Measurements from ENCODE around the gene ANO7. TPM values are rescaled to one million over a fixed set of nuclear protein-coding genes. Genes with fewer than 3 reads are reported as not detected.

The ANO7 gene
- total and polyA plus RNA-seq, 2 of the 8 experiments (the other 6 are each of a cell fraction or from before 2014, with no cell fraction given): 3.2 to 6.9 TPM

GRCh38 chr2:241272303-241273209, 84.1 kb downstream of the ANO7 start:
- H3K23me2 ChIP-seq (ENCODE audit: low read depth, low read length): peaks cover 8% of the 10 kb centered on the region; the same call in 1 of the 2 replicates
- no peak overlapping the region for H3K56ac ChIP-seq (replicated peaks; ENCODE audit: insufficient read length, low read depth, low read length)
- H2AFZ ChIP-seq (ENCODE audit: low read length): no peak overlapping the region
- H3K4ac ChIP-seq (replicated peaks; ENCODE audit: insufficient read length, low read depth, low read length): no peak overlapping the region
- H3K36me3 ChIP-seq (ENCODE audit: control insufficient read depth in 2 of 4, insufficient read depth in 4 of 4, low read length in 3 of 4): peaks cover 0 to 2% (median under 1%) of the 10 kb centered on the region in 4 experiments; a peak in 3 of 8 replicates
- no peak overlapping the region for H3K14ac ChIP-seq (ENCODE audit: insufficient read length)
- peak overlapping the region; percentile 72 for H4K8ac ChIP-seq (ENCODE audit: extremely low read depth, insufficient read depth, low read length)
- no peak overlapping the region for H4K5ac ChIP-seq (ENCODE audit: insufficient read length, low read depth, low read length)
- no peak overlapping the region for H2BK120ac ChIP-seq (replicated peaks; ENCODE audit: low read depth, low read length)
- WGBS, 2 experiments (ENCODE audit: extremely low coverage in 1 of 2, insufficient coverage in 1 of 2, insufficient read length in 1 of 2, insufficient replicate concordance in 2 of 2, low coverage in 1 of 2, low lambda C conversion rate in 2 of 2, missing lambda C conversion rate in 1 of 2): 16% methylated on average over 10 of the region's 102 CpGs; no CpG with 5 or more reads in 1 of the 2 experiments
- peaks cover 10 to 84% of the 10 kb centered on the region in 2 experiments for H3K79me2 ChIP-seq (ENCODE audit: control insufficient read depth in 1 of 2, insufficient read depth in 2 of 2, low read length in 2 of 2)
- peaks cover 27% of the 10 kb centered on the region for H3K79me1 ChIP-seq (ENCODE audit: low read depth, low read length)
- peak overlapping the region; percentile 48 to 79 (median 62); a peak in 6 of 7 replicates for H3K9ac ChIP-seq (replicated peaks in 1 of 4; ENCODE audit: extremely low read depth in 1 of 4, low read depth in 3 of 4, low read length in 3 of 4)
- H3K27me3 ChIP-seq (replicated peaks in 1 of 4; ENCODE audit: control insufficient read depth in 3 of 4, extremely low read depth in 1 of 4, insufficient read depth in 3 of 4, low read length in 3 of 4): no peaks in the 10 kb centered on the region
- POLR2A ChIA-PET (ENCODE audit: partially characterized antibody): interaction anchor here (0.6 to 1.0 kb wide), 3 partner anchors 31 to 46 kb away, joined by 3 to 5 read pairs (median 3); no protein-coding TSS in a partner anchor
- CTCF ChIA-PET (ENCODE audit: partially characterized antibody): no interaction called here
- H2BK12ac ChIP-seq (ENCODE audit: low read depth, low read length): 0 out of 2 replicates have a peak overlapping the region, but pooled peaks have one; percentile 27
- H2AK5ac ChIP-seq (ENCODE audit: low read depth, low read length): no peak overlapping the region
- H3K27ac ChIP-seq (ENCODE audit: low read depth, low read length): peak overlapping the region; percentile 14; the same call in 1 of the 2 replicates
- H2BK5ac ChIP-seq (ENCODE audit: low read depth, low read length): 0 out of 2 replicates have a peak overlapping the region, but pooled peaks have one; percentile 52
- no peak overlapping the region for H3K23ac ChIP-seq (ENCODE audit: insufficient read length)
- no peaks in the 10 kb centered on the region for H3K9me3 ChIP-seq (ENCODE audit: insufficient read depth in 2 of 2, low read depth in 1 of 2, low read length in 1 of 2)
- peak in 1 of 2 experiments; percentile 75 for DNase-seq (ENCODE audit: low read depth in 1 of 2, low spot score in 2 of 2)
- H2BK15ac ChIP-seq (ENCODE audit: low read length): no peak overlapping the region
- no peak for FAIRE-seq
- H4K91ac ChIP-seq (replicated peaks; ENCODE audit: insufficient read length, low read length): no peak overlapping the region
- no peak overlapping the region for H2BK20ac ChIP-seq (ENCODE audit: low read length)
- H3K4me2 ChIP-seq (ENCODE audit: insufficient read depth in 1 of 2, low read depth in 2 of 2, low read length in 2 of 2): peak overlapping the region; percentile 69 to 77
- H3K4me1 ChIP-seq (replicated peaks in 1 of 4; ENCODE audit: control insufficient read depth in 3 of 4, insufficient read depth in 4 of 4, low read length in 3 of 4): peaks cover 0 to 13% (median 3%) of the 10 kb centered on the region in 4 experiments; a peak in 5 of 7 replicates
- peak overlapping the region; percentile 13; the same call in 1 of the 2 replicates for H3K18ac ChIP-seq (ENCODE audit: extremely low read depth, low read length)
- H4K20me1 ChIP-seq (replicated peaks in 1 of 2; ENCODE audit: control insufficient read depth in 1 of 2, insufficient read depth in 2 of 2, low read length in 2 of 2): peaks cover 14 to 44% of the 10 kb centered on the region in 2 experiments
- H3K4me3 ChIP-seq (ENCODE audit: extremely low read depth in 1 of 4, insufficient read depth in 2 of 4, low read depth in 3 of 4, low read length in 4 of 4): peak overlapping the region; percentile 55 to 83 (median 66)
- no peak for TF ChIP-seq YY1 (IDR thresholded peaks at IDR 0.05; ENCODE audit: low read depth, low read length)
- no peak for TF ChIP-seq SRF (IDR thresholded peaks at IDR 0.05; ENCODE audit: low read depth, low read length)
